Liver (tissue), 3 donors: ENCODE measurements around the gene LUC7L.

ENCODE experiments used
- EGR1 ChIP-seq, 2 donors: IDR thresholded peaks; 2 replicates each; pipeline ENCODE4 v1.6.1; 2016 to 2018; ENCODE audit warnings: antibody characterized with exemption in 2 of 2, low read depth in 2 of 2
- FOXA1 ChIP-seq: IDR thresholded peaks from 2 replicates; pipeline ENCODE4 v1.6.1; 2016; ENCODE audit warnings: antibody characterized with exemption
- FOXA2 ChIP-seq: IDR thresholded peaks from 2 replicates; pipeline ENCODE4 v1.6.1; 2016; ENCODE audit warnings: antibody characterized with exemption
- HNF4G ChIP-seq: IDR thresholded peaks from 2 replicates; pipeline ENCODE4 v1.6.1; 2016; ENCODE audit warnings: antibody characterized with exemption
- JUND ChIP-seq, 2 donors: IDR thresholded peaks; 2 replicates each; pipeline ENCODE4 v1.6.1; 2016; ENCODE audit warnings: antibody characterized with exemption in 2 of 2
- RAD21 ChIP-seq, 2 donors: IDR thresholded peaks; 2 replicates each; pipeline ENCODE4 v1.6.1; 2016; ENCODE audit warnings: antibody characterized with exemption in 2 of 2, mild to moderate bottlenecking in 2 of 2
- RXRA ChIP-seq, 2 donors: IDR thresholded peaks; 2 replicates each; pipeline ENCODE4 v1.6.1; 2017 to 2018; ENCODE audit warnings: antibody characterized with exemption in 2 of 2, mild to moderate bottlenecking in 1 of 2
- SP1 ChIP-seq: IDR thresholded peaks from 2 replicates; pipeline ENCODE4 v1.6.1; 2018; ENCODE audit warnings: antibody characterized with exemption, mild to moderate bottlenecking
- TAF1 ChIP-seq: conservative IDR thresholded peaks from 2 replicates; pipeline ENCODE4 v1.6.1; 2016; ENCODE audit warnings: antibody characterized with exemption, mild to moderate bottlenecking
- YY1 ChIP-seq: IDR thresholded peaks from 2 replicates; pipeline ENCODE4 v1.6.1; 2016; ENCODE audit warnings: antibody characterized with exemption, mild to moderate bottlenecking
- TF ChIP-seq, protein P1 (sequence below): fragments of 150-350 bp; IDR thresholded peaks from 2 replicates; pipeline ENCODE4 v1.5.1; 2017; ENCODE audit warnings: improper control_type of control experiment, low read depth, low read length; ENCODE audit not compliant: missing input control
- TF ChIP-seq, protein P2 (sequence below): IDR thresholded peaks from 2 replicates; pipeline ENCODE4 v1.6.1; 2016; ENCODE audit warnings: antibody characterized with exemption
- TF ChIP-seq, protein P3 (sequence below): IDR thresholded peaks from 2 replicates; pipeline ENCODE4 v1.6.1; 2016; ENCODE audit warnings: antibody characterized with exemption
- TF ChIP-seq, protein P4 (sequence below): IDR thresholded peaks from 2 replicates; pipeline ENCODE4 v1.6.1; 2016; ENCODE audit warnings: antibody characterized with exemption, mild to moderate bottlenecking
- donor health status: healthy.
- donor health status: healthy.

DNA sequence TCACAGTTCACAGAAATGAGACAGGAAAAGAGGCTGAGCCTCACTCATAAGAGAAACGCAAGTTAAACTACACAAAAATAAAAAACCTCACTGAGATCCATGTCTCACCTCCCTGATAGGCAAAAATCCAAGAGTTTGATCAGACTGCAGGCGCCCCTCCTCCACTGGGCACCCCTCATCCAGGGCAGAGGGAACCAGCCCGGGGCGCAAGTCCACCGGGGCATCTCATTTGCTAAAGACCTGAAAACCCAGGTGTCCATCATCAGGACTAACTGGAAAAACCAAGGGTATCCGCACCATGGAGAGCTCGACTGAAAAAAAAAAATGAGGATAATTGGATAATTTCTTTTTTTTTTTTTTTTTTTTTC lies 74.2 kb downstream of the LUC7L start:
- TF ChIP-seq, protein P1, sequence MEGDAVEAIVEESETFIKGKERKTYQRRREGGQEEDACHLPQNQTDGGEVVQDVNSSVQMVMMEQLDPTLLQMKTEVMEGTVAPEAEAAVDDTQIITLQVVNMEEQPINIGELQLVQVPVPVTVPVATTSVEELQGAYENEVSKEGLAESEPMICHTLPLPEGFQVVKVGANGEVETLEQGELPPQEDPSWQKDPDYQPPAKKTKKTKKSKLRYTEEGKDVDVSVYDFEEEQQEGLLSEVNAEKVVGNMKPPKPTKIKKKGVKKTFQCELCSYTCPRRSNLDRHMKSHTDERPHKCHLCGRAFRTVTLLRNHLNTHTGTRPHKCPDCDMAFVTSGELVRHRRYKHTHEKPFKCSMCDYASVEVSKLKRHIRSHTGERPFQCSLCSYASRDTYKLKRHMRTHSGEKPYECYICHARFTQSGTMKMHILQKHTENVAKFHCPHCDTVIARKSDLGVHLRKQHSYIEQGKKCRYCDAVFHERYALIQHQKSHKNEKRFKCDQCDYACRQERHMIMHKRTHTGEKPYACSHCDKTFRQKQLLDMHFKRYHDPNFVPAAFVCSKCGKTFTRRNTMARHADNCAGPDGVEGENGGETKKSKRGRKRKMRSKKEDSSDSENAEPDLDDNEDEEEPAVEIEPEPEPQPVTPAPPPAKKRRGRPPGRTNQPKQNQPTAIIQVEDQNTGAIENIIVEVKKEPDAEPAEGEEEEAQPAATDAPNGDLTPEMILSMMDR: no peak
- TF ChIP-seq, protein P2, sequence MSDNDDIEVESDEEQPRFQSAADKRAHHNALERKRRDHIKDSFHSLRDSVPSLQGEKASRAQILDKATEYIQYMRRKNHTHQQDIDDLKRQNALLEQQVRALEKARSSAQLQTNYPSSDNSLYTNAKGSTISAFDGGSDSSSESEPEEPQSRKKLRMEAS: no peak
- TF ChIP-seq, protein P3, sequence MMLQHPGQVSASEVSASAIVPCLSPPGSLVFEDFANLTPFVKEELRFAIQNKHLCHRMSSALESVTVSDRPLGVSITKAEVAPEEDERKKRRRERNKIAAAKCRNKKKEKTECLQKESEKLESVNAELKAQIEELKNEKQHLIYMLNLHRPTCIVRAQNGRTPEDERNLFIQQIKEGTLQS: no peak
- no peak for TF ChIP-seq RAD21 (IDR thresholded peaks at IDR 0.05)
- no peak for TF ChIP-seq YY1
- TF ChIP-seq, protein P4, sequence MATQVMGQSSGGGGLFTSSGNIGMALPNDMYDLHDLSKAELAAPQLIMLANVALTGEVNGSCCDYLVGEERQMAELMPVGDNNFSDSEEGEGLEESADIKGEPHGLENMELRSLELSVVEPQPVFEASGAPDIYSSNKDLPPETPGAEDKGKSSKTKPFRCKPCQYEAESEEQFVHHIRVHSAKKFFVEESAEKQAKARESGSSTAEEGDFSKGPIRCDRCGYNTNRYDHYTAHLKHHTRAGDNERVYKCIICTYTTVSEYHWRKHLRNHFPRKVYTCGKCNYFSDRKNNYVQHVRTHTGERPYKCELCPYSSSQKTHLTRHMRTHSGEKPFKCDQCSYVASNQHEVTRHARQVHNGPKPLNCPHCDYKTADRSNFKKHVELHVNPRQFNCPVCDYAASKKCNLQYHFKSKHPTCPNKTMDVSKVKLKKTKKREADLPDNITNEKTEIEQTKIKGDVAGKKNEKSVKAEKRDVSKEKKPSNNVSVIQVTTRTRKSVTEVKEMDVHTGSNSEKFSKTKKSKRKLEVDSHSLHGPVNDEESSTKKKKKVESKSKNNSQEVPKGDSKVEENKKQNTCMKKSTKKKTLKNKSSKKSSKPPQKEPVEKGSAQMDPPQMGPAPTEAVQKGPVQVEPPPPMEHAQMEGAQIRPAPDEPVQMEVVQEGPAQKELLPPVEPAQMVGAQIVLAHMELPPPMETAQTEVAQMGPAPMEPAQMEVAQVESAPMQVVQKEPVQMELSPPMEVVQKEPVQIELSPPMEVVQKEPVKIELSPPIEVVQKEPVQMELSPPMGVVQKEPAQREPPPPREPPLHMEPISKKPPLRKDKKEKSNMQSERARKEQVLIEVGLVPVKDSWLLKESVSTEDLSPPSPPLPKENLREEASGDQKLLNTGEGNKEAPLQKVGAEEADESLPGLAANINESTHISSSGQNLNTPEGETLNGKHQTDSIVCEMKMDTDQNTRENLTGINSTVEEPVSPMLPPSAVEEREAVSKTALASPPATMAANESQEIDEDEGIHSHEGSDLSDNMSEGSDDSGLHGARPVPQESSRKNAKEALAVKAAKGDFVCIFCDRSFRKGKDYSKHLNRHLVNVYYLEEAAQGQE: no peak
- TF ChIP-seq EGR1 (IDR thresholded peaks at IDR 0.05; ENCODE audit: low read depth in 2 of 2): no peak
- no peak for TF ChIP-seq TAF1
- no peak for TF ChIP-seq RXRA (IDR thresholded peaks at IDR 0.05)
- no peak for TF ChIP-seq SP1
- TF ChIP-seq FOXA1: no peak
- TF ChIP-seq JUND (IDR thresholded peaks at IDR 0.05): no peak
- no peak for TF ChIP-seq HNF4G
- TF ChIP-seq FOXA2: no peak
